ENCODE measurements around the gene DOCK10.

The DOCK10 gene

GRCh38 chr2:224850081-224850480 is 192.2 kb downstream of the DOCK10 start:
- TF ChIP-seq CTCF (IDR thresholded peaks at IDR 0.05; ENCODE audit: insufficient read depth, missing control alignments) = no peak
- FAIRE-seq = no peak
- no peak for DNase-seq (ENCODE audit: insufficient read length, low spot score)

GRCh38 chr2:224849264-224849663 is 193.0 kb downstream of the DOCK10 start:
- FAIRE-seq (no peak), DNase-seq (ENCODE audit: insufficient read length, low spot score) (no peak)
- peak; percentile 7 for TF ChIP-seq CTCF (IDR thresholded peaks at IDR 0.05; ENCODE audit: insufficient read depth, missing control alignments)

GRCh38 chr2:224847961-224848850 is 194.1 kb downstream of the DOCK10 start:
- TF ChIP-seq CTCF (IDR thresholded peaks at IDR 0.05; ENCODE audit: insufficient read depth, missing control alignments) = no peak
- no peak for FAIRE-seq
- no peak for DNase-seq (ENCODE audit: insufficient read length, low spot score)

- TF ChIP-seq CTCF (IDR thresholded peaks at IDR 0.05; ENCODE audit: insufficient read depth, missing control alignments) = no peak
- FAIRE-seq (no peak), DNase-seq (ENCODE audit: insufficient read length, low spot score) (no peak)
These were observed 194.9 kb downstream of the DOCK10 start for GRCh38 chr2:224847381-224847780.

GRCh38 chr2:224846686-224847085 is 195.6 kb downstream of the DOCK10 start:
- FAIRE-seq = no peak
- no peak for TF ChIP-seq CTCF (IDR thresholded peaks at IDR 0.05; ENCODE audit: insufficient read depth, missing control alignments)
- no peak for DNase-seq (ENCODE audit: insufficient read length, low spot score)

GRCh38 chr2:224846161-224846560 is 196.1 kb downstream of the DOCK10 start:
- DNase-seq (ENCODE audit: insufficient read length, low spot score) = no peak
- FAIRE-seq = no peak
- TF ChIP-seq CTCF (IDR thresholded peaks at IDR 0.05; ENCODE audit: insufficient read depth, missing control alignments) = no peak

- DNase-seq (ENCODE audit: insufficient read length, low spot score) (no peak), FAIRE-seq (no peak)
- TF ChIP-seq CTCF (IDR thresholded peaks at IDR 0.05; ENCODE audit: insufficient read depth, missing control alignments) = no peak
These were observed 199.1 kb downstream of the DOCK10 start for GRCh38 chr2:224843141-224843540.

All from D721Med (cell line).